ENCODE data around the gene IFI27L2. TPM values are rescaled to one million over a fixed set of nuclear protein-coding genes. Genes with fewer than 3 reads are reported as not detected.
"Not testable (repeated sequence)": the region's sequence is repeated elsewhere in the genome, so short reads cannot be mapped to it uniquely, and the experiment has no call there.

The IFI27L2 gene
- total and polyA plus RNA-seq, 2 of the 8 experiments (the other 6 are each of a cell fraction or from before 2014, with no cell fraction given) = 14.0 to 69.6 TPM

- TF ChIP-seq SUZ12 (IDR thresholded peaks at IDR 0.05; ENCODE audit: low read length) (no peak), MAX (IDR thresholded peaks at IDR 0.05) (no peak), SIN3A (conservative IDR thresholded peaks at IDR 0.05 in 1 of 2, IDR thresholded peaks at IDR 0.05 in 1 of 2; ENCODE audit: low read depth in 1 of 2, low read length in 2 of 2) (no peak)
These were observed 27.8 kb upstream of the IFI27L2 start (continued) for GRCh38 chr14:94157197-94157596.

GRCh38 chr14:94156143-94156542 lies 26.7 kb upstream of the IFI27L2 start:
- H2AK5ac ChIP-seq (ENCODE audit: low read depth, low read length); H2BK15ac ChIP-seq (ENCODE audit: low read length); H2AFZ ChIP-seq (ENCODE audit: low read length); H3K79me1 ChIP-seq (ENCODE audit: low read depth, low read length); H3K4ac ChIP-seq (replicated peaks; ENCODE audit: insufficient read length, low read depth, low read length); H4K91ac ChIP-seq (replicated peaks; ENCODE audit: insufficient read length, low read length); H3K27me3 ChIP-seq (replicated peaks in 1 of 4; ENCODE audit: control insufficient read depth in 3 of 4, extremely low read depth in 1 of 4, insufficient read depth in 3 of 4, low read length in 3 of 4); H3K4me2 ChIP-seq (ENCODE audit: insufficient read depth in 1 of 2, low read depth in 2 of 2, low read length in 2 of 2); H2BK5ac ChIP-seq (ENCODE audit: low read depth, low read length); FAIRE-seq; H3K27ac ChIP-seq (ENCODE audit: low read depth, low read length); H3K23me2 ChIP-seq (ENCODE audit: low read depth, low read length); H4K5ac ChIP-seq (ENCODE audit: insufficient read length, low read depth, low read length); H3K4me1 ChIP-seq (replicated peaks in 1 of 4; ENCODE audit: control insufficient read depth in 3 of 4, insufficient read depth in 4 of 4, low read length in 3 of 4); H3K36me3 ChIP-seq (ENCODE audit: control insufficient read depth in 2 of 4, insufficient read depth in 4 of 4, low read length in 3 of 4); H2BK12ac ChIP-seq (ENCODE audit: low read depth, low read length); POLR2A ChIA-PET (ENCODE audit: partially characterized antibody); H3K18ac ChIP-seq (ENCODE audit: extremely low read depth, low read length); DNase-seq (ENCODE audit: low read depth in 1 of 2, low spot score in 2 of 2); H4K8ac ChIP-seq (ENCODE audit: extremely low read depth, insufficient read depth, low read length); H3K14ac ChIP-seq (ENCODE audit: insufficient read length); H3K56ac ChIP-seq (replicated peaks; ENCODE audit: insufficient read length, low read depth, low read length); H3K23ac ChIP-seq (ENCODE audit: insufficient read length); H2BK120ac ChIP-seq (replicated peaks; ENCODE audit: low read depth, low read length); H3K79me2 ChIP-seq (ENCODE audit: control insufficient read depth in 1 of 2, insufficient read depth in 2 of 2, low read length in 2 of 2); H3K9ac ChIP-seq (replicated peaks in 1 of 4; ENCODE audit: extremely low read depth in 1 of 4, low read depth in 3 of 4, low read length in 3 of 4); H2BK20ac ChIP-seq (ENCODE audit: low read length); H4K20me1 ChIP-seq (replicated peaks in 1 of 2; ENCODE audit: control insufficient read depth in 1 of 2, insufficient read depth in 2 of 2, low read length in 2 of 2); H3K4me3 ChIP-seq (ENCODE audit: extremely low read depth in 1 of 4, insufficient read depth in 2 of 4, low read depth in 3 of 4, low read length in 4 of 4): not testable (repeated sequence)
- CTCF ChIA-PET (ENCODE audit: partially characterized antibody) = interaction anchor here (0.7 to 1.5 kb wide), 4 partner anchors 12 to 19 kb away, joined by 3 to 5 read pairs (median 4); no protein-coding TSS in a partner anchor
- 88% methylated on average over 1 of the region's 1 CpG; no CpG with 5 or more reads in 1 of the 2 experiments for WGBS, 2 experiments (ENCODE audit: extremely low coverage in 1 of 2, insufficient coverage in 1 of 2, insufficient read length in 1 of 2, insufficient replicate concordance in 2 of 2, low coverage in 1 of 2, low lambda C conversion rate in 2 of 2, missing lambda C conversion rate in 1 of 2)
- peaks cover 7 to 12% of the 10 kb centered on the region in 2 experiments; a peak in 3 of 4 replicates for H3K9me3 ChIP-seq (ENCODE audit: insufficient read depth in 2 of 2, low read depth in 1 of 2, low read length in 1 of 2)
